ENCODE measurements around the gene STK32C.

The STK32C gene

DNA sequence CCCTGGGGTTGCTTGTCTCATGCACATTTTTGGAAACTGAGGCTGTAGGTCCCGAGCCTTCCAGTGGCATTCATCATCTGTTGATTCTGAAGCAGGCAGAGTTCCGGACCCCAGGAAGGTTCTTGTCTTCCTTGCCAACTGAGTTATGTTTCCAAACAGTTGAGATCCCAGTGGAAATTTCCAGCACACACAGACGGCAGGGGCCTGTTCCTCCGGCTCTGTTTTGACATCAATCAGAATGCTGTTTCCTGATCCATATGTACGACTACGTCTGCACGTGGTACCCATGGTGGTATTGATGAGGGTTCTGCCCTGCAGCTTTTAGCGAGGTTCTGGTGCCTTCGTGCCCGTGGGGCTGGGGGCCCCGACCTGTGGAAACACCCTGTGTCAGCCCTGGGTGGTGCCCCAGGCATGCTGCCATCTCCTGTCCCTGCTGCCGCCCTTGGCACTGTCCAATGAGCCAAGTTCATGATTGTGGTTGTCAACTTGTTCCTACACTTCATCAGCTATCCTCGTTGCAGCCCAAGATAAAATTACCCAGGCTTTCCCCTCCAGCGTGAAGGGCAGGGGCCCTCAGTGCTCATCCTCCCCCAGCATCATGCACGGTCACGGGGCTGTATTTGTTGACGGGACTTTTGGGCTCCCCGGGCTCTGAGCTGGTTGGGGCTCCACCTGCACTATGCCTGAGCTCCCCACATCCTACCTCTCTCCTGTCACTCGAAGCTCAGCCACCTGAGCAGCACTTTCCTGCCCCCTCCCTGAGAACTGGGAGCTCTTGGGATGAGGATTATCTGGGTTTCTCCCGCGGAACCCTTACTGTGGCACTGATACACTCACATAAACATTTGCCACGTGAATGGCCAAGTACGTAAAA lies 128.8 kb downstream of the STK32C start:
- DNase-seq = no peak

DNA sequence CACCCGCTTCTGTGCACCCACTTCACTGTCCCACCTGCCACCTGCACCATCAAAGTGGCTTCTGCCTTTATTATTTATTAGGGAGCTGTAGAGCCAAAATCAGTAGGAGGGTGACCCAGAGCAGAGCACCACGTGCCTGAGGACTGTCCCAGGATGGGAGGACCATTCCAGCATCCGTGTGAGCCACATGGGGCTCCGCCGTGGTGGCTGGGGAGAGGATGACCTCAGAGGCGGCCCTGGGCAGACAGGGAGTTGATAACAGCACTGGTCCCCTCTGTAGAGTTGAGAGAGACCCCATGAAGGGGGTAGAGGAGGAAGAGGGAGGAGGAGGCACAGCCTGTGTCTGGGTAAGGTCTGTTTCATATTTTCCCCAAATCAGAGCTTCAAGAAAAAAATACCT lies 129.7 kb downstream of the STK32C start:
- DNase-seq = no peak

DNA sequence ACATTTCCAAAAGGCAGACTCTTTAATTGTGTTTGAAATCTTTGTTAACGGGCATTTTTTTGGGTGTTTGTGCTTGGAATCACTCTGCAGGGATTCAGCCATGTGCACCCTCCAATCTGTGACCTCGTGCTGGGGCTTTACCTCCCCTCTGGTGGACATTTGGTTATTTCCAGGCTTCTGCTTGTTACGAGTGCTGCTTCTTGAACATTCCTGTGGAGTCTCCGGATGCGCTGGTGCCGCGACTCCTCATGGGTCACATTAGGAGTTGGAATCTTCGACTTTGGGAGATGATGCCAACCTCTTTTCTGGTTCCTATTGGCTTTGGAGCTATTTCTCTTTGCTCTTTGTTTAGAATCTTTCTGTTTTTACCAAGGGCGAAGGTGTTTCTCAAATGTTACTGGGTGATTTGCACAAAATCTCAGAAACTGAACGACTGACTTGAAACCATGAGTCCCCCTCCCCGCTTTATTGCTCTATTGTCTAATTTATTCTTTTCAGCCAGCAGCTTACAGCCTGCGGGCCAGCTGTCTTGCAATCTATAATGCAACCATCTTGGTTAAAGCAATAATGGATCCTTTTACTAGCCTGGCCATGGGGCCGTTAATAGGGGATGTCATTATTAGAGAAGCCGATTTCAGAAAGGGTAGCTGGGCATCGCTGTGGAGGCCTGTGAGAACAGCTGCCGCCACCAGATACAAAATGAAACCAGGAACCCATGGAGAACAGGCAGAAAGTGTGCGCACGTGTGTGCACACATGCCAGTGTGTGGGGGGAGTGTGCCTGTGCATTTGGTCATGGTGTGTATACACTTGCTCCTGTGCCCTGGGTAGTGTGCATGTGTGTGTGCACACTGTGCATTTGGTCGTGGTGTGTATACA lies 130.9 kb downstream of the STK32C start:
- DNase-seq = no peak

DNA sequence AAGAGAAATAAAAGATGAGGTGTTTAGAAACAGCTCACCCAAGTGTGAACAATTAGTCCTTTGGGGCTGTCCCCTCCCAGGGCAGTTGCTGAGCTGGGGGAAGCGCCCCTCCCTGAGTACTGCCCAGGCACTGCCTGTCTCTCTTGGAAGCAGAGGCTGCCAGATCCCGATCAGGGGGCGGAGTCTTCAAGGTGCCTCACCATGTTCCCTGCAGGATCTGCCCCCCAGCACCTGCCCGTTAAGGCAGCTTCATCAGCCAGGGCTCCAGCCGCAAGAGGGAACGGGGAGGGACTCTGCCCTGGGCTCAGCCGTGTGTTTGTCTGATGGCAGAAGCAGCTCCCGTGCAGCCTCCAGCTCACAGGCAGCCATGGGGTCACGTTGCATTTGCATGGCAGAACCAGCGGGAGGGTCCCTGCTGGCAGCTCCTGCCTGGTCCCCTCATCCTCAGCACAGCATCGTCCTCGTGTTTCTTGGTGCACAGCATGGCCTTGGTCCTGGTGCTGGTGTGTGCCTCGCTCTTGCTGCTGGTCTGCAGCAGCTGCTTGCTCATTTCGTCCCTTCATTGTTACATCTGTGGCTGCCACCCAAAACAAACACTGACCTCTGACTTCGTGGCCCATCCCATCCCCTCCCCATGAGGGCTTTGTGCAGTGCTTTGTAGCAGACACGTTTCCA lies 131.7 kb downstream of the STK32C start:
- peak; percentile 64 to 74 for DNase-seq

DNA sequence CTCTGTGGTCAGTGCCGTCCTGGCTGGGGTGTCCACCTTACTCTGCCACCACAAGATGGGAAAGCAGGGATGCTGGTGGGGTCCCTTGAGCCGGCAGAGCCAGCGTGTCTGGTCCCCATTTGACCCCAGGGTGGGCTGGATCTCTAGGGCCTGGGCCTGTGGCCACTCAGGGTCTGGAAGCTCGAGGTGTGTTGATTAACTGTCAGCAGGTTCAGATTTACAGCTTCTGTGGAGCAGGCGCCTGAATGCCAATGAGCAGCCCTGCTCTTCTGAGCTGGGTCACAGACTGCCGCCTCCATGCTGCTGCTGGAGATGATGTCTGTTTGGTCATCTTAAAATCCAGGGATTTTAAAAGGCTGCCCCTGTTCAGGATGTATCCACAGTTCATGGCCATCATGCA lies 132.3 kb downstream of the STK32C start:
- no peak for DNase-seq

DNA sequence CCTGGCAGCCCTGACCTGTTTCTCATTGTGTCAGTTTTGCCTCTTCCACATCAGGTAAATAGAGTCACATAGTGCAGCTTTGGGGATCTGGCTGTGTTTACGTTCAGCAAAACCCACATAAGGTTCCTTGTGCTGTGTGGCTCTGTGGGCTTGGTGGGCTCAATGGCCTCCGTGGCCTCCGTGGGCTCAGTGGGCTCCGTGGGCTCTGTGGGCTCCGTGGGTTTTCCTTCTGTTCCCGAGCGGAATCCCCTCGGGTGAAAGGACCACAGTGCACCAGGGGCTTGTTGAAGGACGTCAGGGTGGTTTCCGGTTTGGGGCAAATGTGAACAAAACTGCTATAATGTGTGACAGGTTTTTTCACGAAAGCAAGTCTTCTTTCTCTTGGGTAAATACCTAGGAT lies 133.5 kb downstream of the STK32C start:
- DNase-seq = no peak

DNA sequence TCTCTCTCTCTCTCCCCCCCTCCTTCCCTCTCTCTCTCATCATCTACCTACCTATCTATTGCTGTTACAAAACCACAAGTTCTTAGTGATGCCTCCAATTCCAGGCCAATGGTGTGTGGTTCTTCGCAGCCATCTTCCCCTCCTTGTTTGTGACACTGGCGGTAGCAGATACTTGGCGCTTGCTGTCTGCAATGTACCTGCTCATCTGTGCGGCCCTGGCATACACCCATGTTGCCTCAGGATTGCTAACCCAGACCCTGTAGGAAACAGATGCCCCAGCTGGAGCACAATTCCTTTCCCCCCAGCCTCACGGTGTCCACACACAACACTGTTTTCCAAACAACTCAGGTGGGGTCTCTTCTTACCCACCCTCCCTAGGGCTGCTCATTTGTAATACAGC lies 134.6 kb downstream of the STK32C start:
- no peak for DNase-seq

DNA sequence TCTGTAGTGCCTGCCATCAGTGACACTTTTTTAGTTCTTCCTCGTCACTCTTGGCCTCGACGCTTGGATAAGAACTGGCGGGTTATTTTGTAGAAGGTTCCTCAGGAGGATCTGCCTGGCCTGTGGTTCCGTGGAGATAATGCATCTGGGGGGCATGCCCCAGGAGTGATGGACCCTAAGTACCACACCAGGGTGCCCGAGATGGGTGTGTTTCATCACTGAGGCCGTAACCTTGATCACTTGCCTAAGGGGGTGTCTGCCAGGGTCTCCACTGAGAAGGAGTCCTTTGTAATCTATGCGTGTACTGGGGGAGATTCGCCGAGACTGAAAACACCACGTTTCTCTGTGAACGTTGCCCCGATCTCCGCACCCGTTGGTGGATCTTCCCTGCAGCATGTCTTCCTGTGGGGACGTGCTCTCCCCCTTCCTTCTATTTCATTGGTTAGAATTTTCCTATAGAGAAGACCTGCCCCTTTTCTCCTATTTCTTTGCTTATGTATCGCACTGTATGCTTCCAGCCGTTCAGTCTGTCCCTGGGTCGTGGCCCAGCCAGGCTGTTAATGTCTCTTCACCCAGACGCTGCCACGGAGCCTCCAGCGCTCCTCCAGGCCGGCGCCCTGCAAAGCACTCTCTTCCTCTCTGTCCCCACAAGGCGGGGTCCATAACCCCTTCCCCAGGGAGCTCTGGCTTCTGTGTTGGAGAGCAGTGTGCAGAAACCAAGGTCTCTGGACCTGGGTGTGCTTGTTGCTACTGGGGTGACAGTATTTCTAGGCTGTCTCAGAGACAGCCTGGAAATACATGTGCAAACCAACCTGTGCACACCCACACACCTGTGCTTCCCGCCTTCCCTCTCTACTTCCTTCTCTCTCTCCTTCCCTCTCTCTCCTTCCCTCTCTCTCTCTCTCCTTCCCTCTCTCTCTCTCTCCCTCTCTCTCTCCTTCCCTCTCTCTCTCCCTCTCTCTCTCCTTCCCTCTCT lies 135.4 kb downstream of the STK32C start:
- DNase-seq = no peak

DNA sequence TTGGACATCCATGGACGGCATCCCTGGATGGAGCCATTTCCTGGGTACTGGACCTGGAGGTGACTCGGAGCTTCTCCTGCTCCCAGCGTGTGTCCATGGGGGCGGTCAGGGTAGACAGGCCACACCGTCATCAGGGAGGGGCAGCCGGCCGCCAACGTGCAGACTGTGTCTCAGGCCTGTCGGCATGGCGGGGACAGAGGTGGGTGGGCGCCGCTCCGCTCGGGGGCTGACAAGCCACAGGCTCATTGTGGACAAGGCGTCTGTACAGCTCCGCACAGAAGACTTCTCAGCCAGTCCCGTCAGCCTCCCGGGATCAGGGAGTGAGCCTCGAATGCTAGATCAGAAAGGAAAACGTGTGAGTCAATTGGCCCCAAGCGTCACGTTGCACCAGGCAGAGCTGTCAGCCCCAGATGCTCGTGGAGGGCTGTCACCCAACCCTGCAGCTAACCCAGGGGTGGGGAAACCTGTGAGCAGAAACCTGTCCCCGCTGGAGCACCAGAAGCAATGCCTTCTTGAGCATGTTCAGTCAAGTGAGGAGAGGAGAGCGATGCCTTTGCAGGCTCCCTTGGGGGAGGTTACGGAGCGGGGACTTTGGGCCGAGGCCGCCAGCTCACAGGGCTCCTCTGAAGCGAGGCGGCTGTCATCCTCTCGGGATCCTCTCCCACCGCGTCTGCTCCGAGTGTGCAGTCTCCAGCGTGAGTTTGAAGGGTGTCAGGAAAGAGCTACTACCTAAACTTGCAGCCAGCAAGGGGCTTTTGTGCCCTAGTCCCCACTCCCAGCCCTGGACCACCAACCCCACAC lies 137.0 kb downstream of the STK32C start:
- DNase-seq = no peak

DNA sequence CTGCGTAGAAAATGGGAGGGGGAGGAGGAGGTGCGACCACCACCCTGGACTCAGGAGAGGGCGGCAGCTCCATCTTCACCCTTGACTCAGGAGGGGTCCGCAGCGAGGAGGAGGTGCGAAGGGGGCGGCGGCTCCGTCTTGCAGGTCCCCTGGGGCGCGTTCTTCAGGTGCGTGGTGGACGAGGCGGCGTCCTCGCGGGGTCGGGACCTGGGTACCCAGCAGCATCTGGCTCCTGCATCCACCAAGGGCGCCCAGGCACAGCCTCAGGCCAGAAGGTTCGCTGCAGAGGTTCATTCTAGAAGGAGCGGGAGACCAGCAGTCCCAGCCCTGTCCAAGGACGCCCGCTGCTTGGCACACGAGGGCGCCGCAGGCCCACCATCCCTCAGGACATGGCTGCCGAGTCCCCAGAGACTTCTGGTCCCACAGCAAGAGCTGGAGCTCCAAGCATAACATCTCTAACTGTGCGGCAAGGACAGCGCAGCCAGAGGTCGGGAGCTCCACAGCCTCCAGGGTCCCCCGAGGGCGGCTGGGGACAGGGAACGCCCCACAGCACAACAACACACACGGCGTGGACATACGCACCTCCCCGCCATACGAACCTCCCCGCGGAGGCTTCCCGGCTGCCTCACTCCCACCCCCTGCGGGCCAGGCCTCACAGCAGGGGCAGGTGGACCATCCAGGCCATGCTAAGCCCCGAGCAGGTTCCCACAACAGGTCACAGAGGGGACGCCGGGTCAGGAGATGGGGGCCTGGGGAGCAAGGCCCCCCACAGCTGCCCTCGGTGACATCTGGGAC lies 137.8 kb downstream of the STK32C start:
- DNase-seq = no peak

DNA sequence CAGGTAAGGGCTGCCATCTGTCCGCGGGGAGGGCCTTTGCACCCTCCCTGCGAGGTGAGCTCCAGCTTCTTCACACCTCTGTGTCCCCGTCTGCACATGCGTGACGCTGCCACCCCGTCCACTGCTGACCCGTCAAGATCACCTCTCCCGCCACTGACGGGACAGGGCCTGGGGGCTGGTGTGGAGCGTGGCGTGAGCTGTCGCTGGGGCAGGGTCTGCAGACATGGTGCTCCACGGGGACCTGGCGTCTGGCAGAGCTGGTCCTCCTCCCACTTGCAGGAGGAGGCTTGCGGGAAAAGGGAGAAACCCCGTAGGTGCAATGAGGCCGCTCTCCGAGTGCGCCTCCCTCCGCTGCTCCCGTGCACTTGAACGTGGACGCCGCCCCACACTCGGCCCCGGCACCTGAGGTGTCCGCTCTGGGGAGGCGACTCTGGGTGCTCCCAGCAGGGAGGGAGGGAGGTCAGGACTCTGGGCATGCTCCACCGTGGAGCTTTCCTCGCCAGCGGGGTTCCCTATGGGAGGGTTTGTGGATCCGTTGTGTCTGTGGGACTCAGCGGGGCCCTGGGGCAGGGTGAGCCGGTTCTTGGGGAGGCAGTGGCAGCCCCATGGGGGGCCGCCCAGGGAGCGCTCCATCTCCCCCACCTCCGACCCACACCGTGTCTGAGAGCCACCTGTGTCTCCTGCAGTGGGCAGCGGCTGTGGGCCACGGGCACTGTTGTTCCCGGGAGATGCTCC lies 138.6 kb downstream of the STK32C start:
- no peak for DNase-seq

DNA sequence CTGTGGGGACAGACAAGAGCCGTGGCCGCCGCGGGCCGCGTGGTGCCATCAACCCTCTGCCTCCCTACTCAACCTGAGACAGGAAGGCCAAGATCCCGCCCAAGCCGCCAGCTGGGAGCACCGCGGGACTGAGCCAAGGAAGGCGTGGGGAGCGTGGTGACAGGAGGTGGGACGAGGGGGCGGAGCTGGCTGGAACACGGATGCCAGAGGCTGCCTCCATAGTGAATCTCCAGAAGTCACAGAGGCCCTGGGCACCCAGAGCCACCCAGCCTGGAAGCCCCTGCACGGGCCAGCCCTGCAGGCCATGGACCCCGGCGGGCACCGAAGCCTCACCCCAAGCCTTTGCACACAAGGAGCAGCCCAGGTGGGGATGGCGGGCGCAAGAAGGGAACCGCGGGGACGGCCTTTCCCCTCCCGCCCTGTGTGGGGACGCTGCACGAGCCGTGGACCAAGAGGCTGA lies 139.1 kb downstream of the STK32C start:
- no peak for DNase-seq

DNA sequence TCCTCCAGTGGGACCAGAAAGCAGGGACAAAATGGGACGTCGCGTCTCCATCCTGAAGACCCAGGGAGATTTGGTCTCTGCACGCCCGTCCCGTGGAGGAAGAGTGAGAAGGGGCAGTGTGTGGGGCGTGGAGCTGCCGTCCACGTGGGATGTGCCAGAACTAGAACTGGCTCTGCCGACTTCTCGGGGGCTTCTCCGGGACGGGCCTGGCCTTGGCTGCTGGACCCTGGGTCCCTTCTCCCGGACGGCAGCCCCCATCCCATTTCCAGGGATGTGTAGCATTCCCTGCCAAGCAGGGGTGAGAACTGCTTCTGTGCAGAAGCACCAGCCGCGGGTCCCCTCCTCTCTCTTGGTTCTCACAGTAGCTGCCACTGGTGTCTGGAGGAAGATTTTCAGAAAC lies 139.8 kb downstream of the STK32C start:
- no peak for DNase-seq

DNA sequence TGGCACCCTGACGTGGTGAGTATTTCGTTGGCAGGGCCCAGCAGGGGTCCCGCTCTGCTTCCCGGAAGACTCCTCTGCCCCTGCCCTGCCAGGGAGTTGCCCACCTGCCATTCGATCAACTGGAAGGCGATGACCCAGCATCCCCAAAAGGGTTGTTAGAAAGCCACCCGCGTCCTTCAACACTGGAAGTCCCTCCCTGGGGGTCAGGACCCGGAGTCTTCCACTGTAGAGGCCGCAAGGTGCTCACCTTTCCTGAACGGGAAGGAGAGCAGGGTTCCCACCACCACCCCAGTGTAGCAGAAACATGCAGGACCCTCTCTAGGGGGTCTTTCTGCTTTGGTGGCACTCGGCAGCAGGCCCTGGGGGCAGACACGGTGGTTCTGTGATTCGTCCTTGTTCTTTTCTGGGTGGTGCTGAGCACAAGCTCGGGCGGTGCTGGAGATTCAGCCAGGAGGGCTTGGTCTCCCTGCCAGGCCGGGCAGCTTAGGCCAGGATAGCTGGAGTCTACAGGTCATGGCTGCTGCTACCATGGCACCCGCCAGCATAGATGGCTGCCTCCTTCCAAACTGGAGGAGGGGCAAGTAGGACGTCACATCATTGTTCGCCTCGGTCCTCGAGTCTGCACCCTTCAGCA lies 140.6 kb downstream of the STK32C start:
- no peak for DNase-seq

DNA sequence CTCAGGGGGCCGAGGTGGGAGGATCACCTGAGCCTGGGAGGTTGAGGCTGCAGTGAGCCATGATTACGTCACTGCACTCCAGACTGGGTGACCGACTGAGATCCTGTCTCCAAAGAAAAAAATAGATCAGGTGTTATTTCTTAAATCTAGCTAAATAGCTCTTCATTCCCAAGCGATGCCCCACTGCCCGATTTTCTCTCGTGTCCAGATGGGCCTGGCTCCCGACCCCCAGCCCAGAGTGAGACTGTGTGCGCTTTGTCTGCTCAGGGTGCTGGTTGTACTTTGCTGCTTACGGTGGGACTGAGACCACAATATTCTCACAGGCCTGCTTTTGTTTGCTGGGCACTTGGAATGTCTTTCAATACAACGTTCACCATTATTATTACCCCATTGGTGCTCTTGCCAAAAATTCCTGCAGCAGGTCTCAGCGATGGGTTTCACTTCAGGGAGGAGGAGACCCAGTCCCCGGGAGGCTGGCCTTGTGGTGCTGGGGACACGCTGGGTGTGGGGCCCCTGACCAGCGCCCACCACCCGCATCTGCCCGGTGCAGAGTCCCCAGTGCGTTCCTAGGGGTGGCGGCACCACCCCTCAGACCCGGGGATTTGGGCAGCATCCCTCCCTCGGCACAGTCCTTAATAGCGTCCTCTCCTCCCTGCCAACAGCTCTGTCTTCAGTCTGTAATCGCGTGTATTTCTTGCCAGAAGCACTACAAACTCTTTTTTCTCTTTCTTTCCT lies 141.4 kb downstream of the STK32C start:
- no peak for DNase-seq

DNA sequence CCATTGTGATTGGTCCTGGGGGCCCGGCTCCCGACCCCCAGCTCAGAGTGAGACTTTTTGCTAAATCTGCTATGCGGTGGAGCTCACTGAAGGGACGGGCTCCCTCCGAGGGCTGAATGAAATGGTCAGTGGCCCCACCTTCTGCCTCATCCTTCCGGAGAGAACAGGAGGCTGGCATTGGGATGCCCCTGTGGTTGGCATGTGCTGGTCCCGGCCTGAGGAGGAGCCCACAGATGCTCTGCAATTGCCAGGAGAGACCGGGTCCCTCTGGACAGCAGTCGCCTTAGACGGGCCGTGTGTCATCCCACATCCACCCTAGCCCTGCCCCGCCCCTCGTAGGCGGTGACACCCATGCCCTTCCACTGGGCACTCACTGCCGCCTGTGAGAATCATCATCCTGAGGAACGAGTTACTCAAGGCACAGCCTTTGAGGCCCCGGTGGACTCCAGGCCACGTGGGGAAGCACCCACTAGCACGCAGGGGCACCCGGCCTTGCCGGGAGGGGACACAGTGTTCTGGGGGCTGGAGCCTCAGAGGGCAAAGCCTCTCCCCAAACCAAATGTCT lies 142.3 kb downstream of the STK32C start:
- no peak for DNase-seq

DNA sequence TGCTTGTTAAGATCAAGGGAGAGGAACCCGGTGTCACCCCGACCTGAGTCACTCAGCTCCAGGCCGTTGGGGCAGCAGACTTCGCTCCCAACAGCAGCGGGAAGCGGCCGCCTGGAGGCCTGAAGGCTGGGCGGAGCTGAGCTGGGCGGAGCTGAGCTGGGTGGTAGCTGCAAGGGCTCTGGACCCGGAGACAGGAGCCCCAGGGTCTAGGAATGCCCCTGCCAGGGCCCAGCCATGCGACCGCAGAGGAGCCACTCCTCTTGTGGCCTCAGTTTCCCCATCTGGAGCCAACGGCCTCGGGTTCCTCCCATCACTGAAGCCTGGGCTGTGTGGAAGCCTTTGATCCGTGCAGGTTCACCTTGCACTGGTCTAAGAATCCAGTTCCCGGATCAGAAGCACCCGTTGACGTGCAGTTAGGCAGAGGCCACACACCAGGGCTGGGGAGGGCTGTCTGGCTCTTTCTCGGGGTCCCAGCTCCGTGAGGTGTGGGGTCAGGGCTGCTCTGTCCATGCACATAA lies 142.9 kb downstream of the STK32C start:
- DNase-seq = no peak
